Endodermal cell (in vitro differentiated cells): ENCODE results near the gene TNNC1. TPM values are rescaled to one million over a fixed set of nuclear protein-coding genes. Genes with fewer than 3 reads are reported as not detected.

Source experiments
- DNase-seq: peaks from one replicate; pipeline ENCODE4 v3.0.0-alpha.2; 2017
- H3K27ac ChIP-seq: 2 replicates; pipeline ENCODE4 v1.5.1; 2013; ENCODE audit warnings: mild to moderate bottlenecking, low read depth, low read length, moderate library complexity
- H3K27me3 ChIP-seq: 2 replicates; pipeline ENCODE4 v1.6.1; 2013; ENCODE audit warnings: mild to moderate bottlenecking, low read length, moderate library complexity; ENCODE audit not compliant: insufficient read depth, control insufficient read depth, poor library complexity, severe bottlenecking
- H3K36me3 ChIP-seq: 2 replicates; pipeline ENCODE4 v1.7.0; 2013; ENCODE audit warnings: mild to moderate bottlenecking, low read length, moderate library complexity; ENCODE audit not compliant: control insufficient read depth, insufficient read depth
- H3K4me1 ChIP-seq: one replicate; pipeline ENCODE4 v1.7.0; 2013; ENCODE audit warnings: low read length; ENCODE audit not compliant: control insufficient read depth, insufficient read depth
- H3K4me3 ChIP-seq: 2 replicates; pipeline ENCODE4 v1.5.1; 2013; ENCODE audit warnings: mild to moderate bottlenecking, low read length, moderate library complexity
- H3K9ac ChIP-seq: 2 replicates; pipeline ENCODE4 v1.6.1; 2013; ENCODE audit warnings: mild to moderate bottlenecking, low read length, moderate library complexity; ENCODE audit not compliant: poor library complexity, severe bottlenecking; ENCODE audit errors: extremely low read depth
- H3K9me3 ChIP-seq: 2 replicates; pipeline ENCODE4 v1.6.1; 2013; ENCODE audit warnings: mild to moderate bottlenecking, low read length, moderate library complexity; ENCODE audit not compliant: control insufficient read depth
- H3K27ac Mint-ChIP-seq: 2 replicates; pipeline ENCODE4 v1.8.0; 2020; ENCODE audit warnings: mixed read lengths
- H3K27me3 Mint-ChIP-seq: 2 replicates; pipeline ENCODE4 v1.8.0; 2021; ENCODE audit warnings: mild to moderate bottlenecking, mixed read lengths; ENCODE audit not compliant: insufficient read depth
- H3K36me3 Mint-ChIP-seq: 2 replicates; pipeline ENCODE4 v1.8.0; 2020; ENCODE audit warnings: low read depth, mixed read lengths
- H3K4me1 Mint-ChIP-seq: 2 replicates; pipeline ENCODE4 v1.8.0; 2020; ENCODE audit warnings: mixed read lengths
- H3K4me3 Mint-ChIP-seq: 2 replicates; pipeline ENCODE4 v1.8.0; 2020; ENCODE audit warnings: mild to moderate bottlenecking, moderate library complexity, mixed read lengths
- H3K9me3 Mint-ChIP-seq: 2 replicates; pipeline ENCODE4 v1.8.0; 2020; ENCODE audit warnings: mild to moderate bottlenecking, mixed read lengths
- CTCF ChIP-seq: fragments of 200-600 bp; sonication (generic); conservative IDR thresholded peaks from 2 replicates; pipeline ENCODE4 v1.5.0; 2021; ENCODE audit warnings: antibody characterized with exemption, mild to moderate bottlenecking
- WGBS, 2 experiments: methylation state at CpG; one replicate each; pipeline versions ENCODE4 v1.1.5 to v1.1.7; 2013; ENCODE audit warnings: missing lambda C conversion rate in 2 of 2, mixed read lengths in 1 of 2; ENCODE audit not compliant: insufficient coverage in 1 of 2, insufficient read length in 1 of 2; 5-methylcytosine and 5-hydroxymethylcytosine counted together
- total RNA-seq, 2 donors: library from RNA; stranded (reverse); fragmentation: NEBNext Ultra II Directional in 1 of 2; extraction: Animal tissue kit (Norgen Biotek cat#: 25700) in 1 of 2; gene quantifications; 2 replicates in 1 of 2; 3 replicates in 1 of 2; pipeline ENCODE4 v1.2.1, GENCODE V29; 2021

Gene TNNC1
- total RNA-seq, 2 donors from 2014 or later: 44.8 to 64.6 TPM

- Histone ChIP-seq H3K27me3 (no peaks in the 10 kb centered on the region), H3K4me3 (no peak overlapping the region), H3K9ac (no peak overlapping the region), H3K4me1 (no peaks in the 10 kb centered on the region), H3K27ac (no peak overlapping the region), H3K9me3 (no peaks in the 10 kb centered on the region), H3K36me3 (peaks cover 73% of the 10 kb centered on the region)
- TF ChIP-seq CTCF: no peak
- no peak for DNase-seq
- Mint-ChIP-seq H3K27ac (no peak overlapping the region), H3K27me3 (no peaks in the 10 kb centered on the region), H3K4me1 (peaks cover 8% of the 10 kb centered on the region), H3K9me3 (no peaks in the 10 kb centered on the region), H3K36me3 (peaks cover 54% of the 10 kb centered on the region), H3K4me3 (no peak overlapping the region)
- 92 to 98% methylated on average over 5 to 11 of the region's 11 CpGs for WGBS, 2 experiments
Measured at GRCh38 chr3:52402706-52403270, 51.1 kb downstream of the TNNC1 start.

GRCh38 chr3:52402101-52402521 lies 51.7 kb downstream of the TNNC1 start:
- Histone ChIP-seq H3K9ac (no peak overlapping the region), H3K27me3 (no peaks in the 10 kb centered on the region), H3K4me1 (no peaks in the 10 kb centered on the region), H3K36me3 (peaks cover 66% of the 10 kb centered on the region), H3K9me3 (no peaks in the 10 kb centered on the region), H3K4me3 (no peak overlapping the region), H3K27ac (no peak overlapping the region)
- no peak overlapping the region for H3K4me3 Mint-ChIP-seq
- no peak for DNase-seq
- TF ChIP-seq CTCF: no peak
- H3K36me3 Mint-ChIP-seq: peaks cover 49% of the 10 kb centered on the region
- no peak overlapping the region for H3K27ac Mint-ChIP-seq
- no peaks in the 10 kb centered on the region for H3K9me3 Mint-ChIP-seq
- 97 to 100% methylated on average over 9 to 16 of the region's 16 CpGs for WGBS, 2 experiments
- H3K4me1 Mint-ChIP-seq: peaks cover 8% of the 10 kb centered on the region
- no peaks in the 10 kb centered on the region for H3K27me3 Mint-ChIP-seq

GRCh38 chr3:52401551-52401950 lies 52.3 kb downstream of the TNNC1 start:
- H3K36me3 Mint-ChIP-seq: peaks cover 44% of the 10 kb centered on the region
- H3K9me3 Mint-ChIP-seq: no peaks in the 10 kb centered on the region
- WGBS, 2 experiments: 95% methylated on average over 1 of the region's 1 CpG; no CpG with 5 or more reads in 1 of the 2 experiments

More at GRCh38 chr3:52401551-52401950, 52.3 kb downstream of the TNNC1 start:
- Mint-ChIP-seq H3K27me3 (no peaks in the 10 kb centered on the region), H3K4me3 (no peak overlapping the region), H3K4me1 (peaks cover 8% of the 10 kb centered on the region), H3K27ac (no peak overlapping the region)
- no peak overlapping the region for H3K4me3 ChIP-seq
- H3K36me3 ChIP-seq: peaks cover 61% of the 10 kb centered on the region
- DNase-seq: no peak
- no peak overlapping the region for H3K9ac ChIP-seq
- no peaks in the 10 kb centered on the region for H3K4me1 ChIP-seq
- no peak overlapping the region for H3K27ac ChIP-seq
- H3K9me3 ChIP-seq: no peaks in the 10 kb centered on the region
- no peak for TF ChIP-seq CTCF
- no peaks in the 10 kb centered on the region for H3K27me3 ChIP-seq

Other genes starting within 250 kb of the TNNC1 start
- gene TLR9, start 228.4 kb downstream of the TNNC1 start, total RNA-seq: under 1 TPM in 1 of 2 donors, not detected in 1; 0.11 TPM
- 10 to 100 TPM; 40.7 to 41.9 TPM for gene TWF2, start 214.9 kb downstream of the TNNC1 start, total RNA-seq
- 1 to 10 TPM; 6.7 to 6.8 TPM for gene PPM1M, start 208.3 kb downstream of the TNNC1 start, total RNA-seq
- 10 to 100 TPM; 78.4 to 84.2 TPM for gene WDR82, start 175.4 kb downstream of the TNNC1 start, total RNA-seq
- gene GLYCTK, start 166.2 kb downstream of the TNNC1 start, total RNA-seq: 10 to 100 TPM; 21.7 to 28.4 TPM
- gene DNAH1, start 137.7 kb downstream of the TNNC1 start, total RNA-seq: 1 to 10 TPM; 4.9 to 5.5 TPM
- gene BAP1, start 44.0 kb downstream of the TNNC1 start, total RNA-seq: 100 to 1,000 TPM in 1 of 2 donors, 10 to 100 TPM in 1; 94.5 to 100 TPM
- 10 to 100 TPM; 10.9 to 12.7 TPM for gene PHF7, start 43.4 kb downstream of the TNNC1 start, total RNA-seq
- gene SEMA3G, start 8.9 kb downstream of the TNNC1 start, total RNA-seq: 1 to 10 TPM; 2.5 to 8.6 TPM
- gene NISCH, start 1.6 kb upstream of the TNNC1 start, total RNA-seq: 100 to 1,000 TPM; 151 to 156 TPM
- under 1 TPM; 0.24 to 0.55 TPM for gene STAB1, start 41.3 kb upstream of the TNNC1 start, total RNA-seq
- gene NT5DC2, start 79.8 kb upstream of the TNNC1 start, total RNA-seq: 100 to 1,000 TPM; 288 to 341 TPM
- gene UQCC5, start 82.6 kb upstream of the TNNC1 start, total RNA-seq: 10 to 100 TPM; 28.1 to 34.1 TPM
- gene PBRM1, start 231.9 kb upstream of the TNNC1 start, total RNA-seq: 10 to 100 TPM; 73.4 to 78.5 TPM
- gene GNL3, start 232.0 kb upstream of the TNNC1 start, total RNA-seq: 100 to 1,000 TPM; 101 to 107 TPM